Ramos (cell line): ENCODE data around the gene SPRYD4.
"Not testable (repeated sequence)": the region's sequence is repeated elsewhere in the genome, so short reads cannot be mapped to it uniquely, and the experiment has no call there.

Experiments used
- in situ Hi-C: fragments of 300-500 bp; cut with MboI; formaldehyde crosslinking; loops from one replicate; pipeline ENCODE4 v1.14.3; 2022; ENCODE audit warnings: low sequenced_read_pairs; ENCODE audit not compliant: unreplicated experiment

The SPRYD4 gene

GRCh38 chr12:56468216-56469006 is at the start of gene SPRYD4:
Gene SPRYD4, plus strand, starts transcription at chr12:56468578. Its CDS starts 14 bp downstream, at chr12:56468592.
- in situ Hi-C loops, result loop anchor here (10.0 kb wide), 2 partner anchors 274 to 344 kb away; partner anchors contain the start of gene ESYT1

GRCh38 chr12:56420411-56420810 is 48.0 kb upstream of the SPRYD4 start:
- in situ Hi-C loops, result no loop called here

- in situ Hi-C loops, result no loop called here
Observed at GRCh38 chr12:56425193-56425592, 43.2 kb upstream of the SPRYD4 start.

GRCh38 chr12:56425940-56426438 is 42.4 kb upstream of the SPRYD4 start:
- in situ Hi-C loops, result no loop called here

- in situ Hi-C loops, result no loop called here
Observed at GRCh38 chr12:56431288-56431687, 37.1 kb upstream of the SPRYD4 start.

GRCh38 chr12:56431850-56432249 is 36.5 kb upstream of the SPRYD4 start:
- in situ Hi-C loops, result no loop called here

- in situ Hi-C loops, result no loop called here
Observed at GRCh38 chr12:56434828-56435227, 33.5 kb upstream of the SPRYD4 start.

- in situ Hi-C loops, result no loop called here
Observed at GRCh38 chr12:56437430-56438176, 30.8 kb upstream of the SPRYD4 start.

- in situ Hi-C loops, result not testable (repeated sequence)
Observed at GRCh38 chr12:56443208-56443607, 25.2 kb upstream of the SPRYD4 start.

GRCh38 chr12:56448860-56449621 is 19.3 kb upstream of the SPRYD4 start, which contains the start of gene TIMELESS:
Gene TIMELESS, minus strand, starts transcription at chr12:56449426. Its CDS starts 15,256 bp downstream, at chr12:56434170.
- in situ Hi-C loops, result no loop called here

- in situ Hi-C loops, result no loop called here
Observed at GRCh38 chr12:56449622-56449984, 18.8 kb upstream of the SPRYD4 start.

- in situ Hi-C loops, result loop anchor here (5.0 kb wide), 1 partner anchor 83 kb away; no protein-coding TSS in a partner anchor
Observed at GRCh38 chr12:56450241-56450640, 18.1 kb upstream of the SPRYD4 start.

GRCh38 chr12:56451147-56451546 is 17.2 kb upstream of the SPRYD4 start:
- in situ Hi-C loops, result loop anchor here (5.0 kb wide), 1 partner anchor 84 kb away; no protein-coding TSS in a partner anchor

GRCh38 chr12:56454557-56454956 is 13.8 kb upstream of the SPRYD4 start, which contains the start of gene MIP:
Gene MIP, minus strand, starts transcription at chr12:56454657. Its CDS starts 44 bp downstream, at chr12:56454613.
- in situ Hi-C loops, result loop anchor here (5.0 kb wide), 1 partner anchor 87 kb away; no protein-coding TSS in a partner anchor

GRCh38 chr12:56457817-56458216 is 10.6 kb upstream of the SPRYD4 start:
- in situ Hi-C loops, result no loop called here

GRCh38 chr12:56461235-56462159 is 6.9 kb upstream of the SPRYD4 start:
- in situ Hi-C loops, result loop anchor here (10.0 kb wide), 2 partner anchors 267 to 337 kb away; partner anchors contain the start of gene ESYT1

- in situ Hi-C loops, result loop anchor here (10.0 kb wide), 2 partner anchors 268 to 338 kb away; partner anchors contain the start of gene ESYT1
Observed at GRCh38 chr12:56462565-56462964, 5.8 kb upstream of the SPRYD4 start.

GRCh38 chr12:56469007-56469930 is 891 bp downstream of the SPRYD4 start:
- in situ Hi-C loops, result loop anchor here (10.0 kb wide), 2 partner anchors 274 to 344 kb away; partner anchors contain the start of gene ESYT1
